Stimulated activated CD8-positive, alpha-beta memory T cell treated with anti-CD3 and anti-CD28 coated beads, Interleukin-12 subunit alpha, Interleukin-12 subunit beta, amount 100 ng/mL, for 1 hour (primary cell): ENCODE results near the gene ASCL5.
"Not testable (repeated sequence)": the region's sequence is repeated elsewhere in the genome, so short reads cannot be mapped to it uniquely, and the experiment has no call there.

Source experiments
- DNase-seq: peaks from one replicate; pipeline ENCODE4 v3.0.0-alpha.2; 2020; ENCODE audit warnings: low read depth

Gene ASCL5

GRCh38 chr1:201126832-201127754 lies at the start of gene ASCL5:
ASCL5 (minus strand) TSS chr1:201127184; CDS start chr1:201115372, 11,812 bp downstream.
- no peak for DNase-seq

GRCh38 chr1:201175820-201176500 lies 49.0 kb upstream of the ASCL5 start:
- no peak for DNase-seq

GRCh38 chr1:201173736-201174135 lies 46.8 kb upstream of the ASCL5 start:
- DNase-seq: no peak

GRCh38 chr1:201172999-201173610 lies 46.1 kb upstream of the ASCL5 start:
- DNase-seq: no peak

GRCh38 chr1:201172326-201172725 lies 45.3 kb upstream of the ASCL5 start:
- DNase-seq: no peak

GRCh38 chr1:201171063-201172036 lies 44.4 kb upstream of the ASCL5 start:
- no peak for DNase-seq

GRCh38 chr1:201170533-201171062 lies 43.6 kb upstream of the ASCL5 start:
- peak; percentile 41 for DNase-seq

- no peak for DNase-seq
Observed at GRCh38 chr1:201169971-201170532, 43.1 kb upstream of the ASCL5 start.

GRCh38 chr1:201169203-201169602 lies 42.2 kb upstream of the ASCL5 start:
- no peak for DNase-seq

GRCh38 chr1:201167041-201167991 lies 40.3 kb upstream of the ASCL5 start:
- DNase-seq: no peak

GRCh38 chr1:201164645-201165044 lies 37.7 kb upstream of the ASCL5 start:
- no peak for DNase-seq

GRCh38 chr1:201163707-201164106 lies 36.7 kb upstream of the ASCL5 start:
- no peak for DNase-seq

- not testable (repeated sequence) for DNase-seq
Observed at GRCh38 chr1:201163036-201163435, 36.1 kb upstream of the ASCL5 start.

GRCh38 chr1:201157949-201158348 lies 31.0 kb upstream of the ASCL5 start:
- no peak for DNase-seq

GRCh38 chr1:201156819-201157218 lies 29.8 kb upstream of the ASCL5 start:
- no peak for DNase-seq

- no peak for DNase-seq
Observed at GRCh38 chr1:201156346-201156745, 29.4 kb upstream of the ASCL5 start.

- no peak for DNase-seq
Observed at GRCh38 chr1:201155354-201155753, 28.4 kb upstream of the ASCL5 start.

GRCh38 chr1:201154389-201155165 lies 27.6 kb upstream of the ASCL5 start, which contains the start of gene TMEM9:
TMEM9 (minus strand) TSS chr1:201154474; CDS start chr1:201153923, 551 bp downstream.
- peak; percentile 99 for DNase-seq
